Natural killer cell treated with Interleukin-12 subunit alpha and Interleukin-12 subunit beta and Interleukin-15 and Interleukin-18, amount 100 ng/mL, for 72 hours (primary cell): ENCODE measurements around the gene NCAPD2. TPM values are rescaled to one million over a fixed set of nuclear protein-coding genes. Genes with fewer than 3 reads are reported as not detected.
A peak's percentile ranks its signal among the peaks of the same experiment; 100 is the strongest.

Source experiments
- ATAC-seq, 2 donors: fragments of 150-1000 bp; cut with Tn5 transposase in 1 of 2; sonication (Bioruptor Pico), chemical (Tn5 transposase) in 1 of 2; 2 replicates each; pipeline ENCODE4 v1.10.0; 2021
- DNase-seq: peaks from one replicate; pipeline ENCODE4 v3.0.0; 2022; ENCODE audit warnings: low spot score
- H3K27ac Mint-ChIP-seq, 2 donors: 1 replicate in 1 of 2; 2 replicates in 1 of 2; pipeline ENCODE4 v1.8.0; 2022; ENCODE audit warnings: mixed read lengths in 2 of 2, mild to moderate bottlenecking in 1 of 2, moderate library complexity in 1 of 2
- H3K27me3 Mint-ChIP-seq, 2 donors: 1 replicate in 1 of 2; 2 replicates in 1 of 2; pipeline ENCODE4 v1.8.0; 2022; ENCODE audit warnings: mixed read lengths in 2 of 2
- H3K36me3 Mint-ChIP-seq: one replicate; pipeline ENCODE4 v1.8.0; 2022; ENCODE audit warnings: mixed read lengths
- H3K4me1 Mint-ChIP-seq, 2 donors: 1 replicate in 1 of 2; 2 replicates in 1 of 2; pipeline ENCODE4 v1.8.0; 2022; ENCODE audit warnings: low read depth in 2 of 2, mixed read lengths in 2 of 2, mild to moderate bottlenecking in 1 of 2
- H3K4me3 Mint-ChIP-seq: one replicate; pipeline ENCODE4 v1.8.0; 2022; ENCODE audit warnings: mixed read lengths
- H3K9me3 Mint-ChIP-seq: 2 replicates; pipeline ENCODE4 v1.8.0; 2022; ENCODE audit warnings: mixed read lengths
- total RNA-seq, 2 donors: library from RNA; stranded (reverse); gene quantifications; one replicate each; pipeline ENCODE4 v1.2.3, GENCODE V29; 2022

The NCAPD2 gene
- total RNA-seq, 2 donors from 2014 or later, result 73.4 to 131 TPM

- Mint-ChIP-seq H3K4me3 (no peak overlapping the region), H3K27me3 (no peaks in the 10 kb centered on the region), H3K27ac (no peak overlapping the region), H3K9me3 (no peaks in the 10 kb centered on the region), H3K36me3 (peaks cover 15% of the 10 kb centered on the region), H3K4me1 (peaks cover 22 to 26% of the 10 kb centered on the region in 2 donors)
- no peak for ATAC-seq
- no peak for DNase-seq
These were observed 65.6 kb downstream of the NCAPD2 start for GRCh38 chr12:6559500-6559899.

- no peak overlapping the region for H3K4me3 Mint-ChIP-seq
- no peak overlapping the region for H3K27ac Mint-ChIP-seq
These were observed 66.8 kb downstream of the NCAPD2 start for GRCh38 chr12:6560501-6561205.

GRCh38 chr12:6562881-6563280 lies 69.0 kb downstream of the NCAPD2 start:
- DNase-seq (no peak), ATAC-seq (no peak)
- Mint-ChIP-seq H3K4me1 (peaks cover 32 to 36% of the 10 kb centered on the region in 2 donors), H3K4me3 (no peak overlapping the region), H3K36me3 (peaks cover 37% of the 10 kb centered on the region), H3K27ac (no peak overlapping the region), H3K27me3 (no peaks in the 10 kb centered on the region), H3K9me3 (no peaks in the 10 kb centered on the region)

More at GRCh38 chr12:6560501-6561205, 66.8 kb downstream of the NCAPD2 start:
- H3K9me3 Mint-ChIP-seq, result no peaks in the 10 kb centered on the region
- DNase-seq (no peak), ATAC-seq (no peak)
- H3K4me1 Mint-ChIP-seq, result peaks cover 19 to 21% of the 10 kb centered on the region in 2 donors
- peaks cover 19% of the 10 kb centered on the region for H3K36me3 Mint-ChIP-seq
- no peaks in the 10 kb centered on the region for H3K27me3 Mint-ChIP-seq

- no peaks in the 10 kb centered on the region for H3K9me3 Mint-ChIP-seq
- H3K27me3 Mint-ChIP-seq, result no peaks in the 10 kb centered on the region
- H3K4me1 Mint-ChIP-seq, result peaks cover 37 to 41% of the 10 kb centered on the region in 2 donors
- ATAC-seq, result no peak
- H3K36me3 Mint-ChIP-seq, result peaks cover 42% of the 10 kb centered on the region
- peak; percentile 69 for DNase-seq
- H3K4me3 Mint-ChIP-seq, result no peak overlapping the region
- no peak overlapping the region for H3K27ac Mint-ChIP-seq
These were observed 69.6 kb downstream of the NCAPD2 start for GRCh38 chr12:6563448-6564050.

- no peaks in the 10 kb centered on the region for H3K9me3 Mint-ChIP-seq
- DNase-seq (no peak), ATAC-seq (no peak)
- peaks cover 49 to 51% of the 10 kb centered on the region in 2 donors for H3K4me1 Mint-ChIP-seq
- H3K4me3 Mint-ChIP-seq, result peak overlapping the region; percentile 98
- H3K27ac Mint-ChIP-seq, result peak overlapping the region; percentile 88 to 94
- H3K27me3 Mint-ChIP-seq, result no peaks in the 10 kb centered on the region
- H3K36me3 Mint-ChIP-seq, result peaks cover 46% of the 10 kb centered on the region
These were observed 73.3 kb downstream of the NCAPD2 start for GRCh38 chr12:6567112-6567670.

GRCh38 chr12:6569312-6569711 lies 75.4 kb downstream of the NCAPD2 start:
- ATAC-seq (no peak), DNase-seq (no peak)
- H3K4me1 Mint-ChIP-seq, result peaks cover 41 to 47% of the 10 kb centered on the region in 2 donors
- H3K36me3 Mint-ChIP-seq, result peaks cover 46% of the 10 kb centered on the region
- H3K4me3 Mint-ChIP-seq, result peak overlapping the region; percentile 53
- no peaks in the 10 kb centered on the region for H3K9me3 Mint-ChIP-seq
- H3K27me3 Mint-ChIP-seq, result no peaks in the 10 kb centered on the region
- peak overlapping the region; percentile 67 to 94 for H3K27ac Mint-ChIP-seq

- no peaks in the 10 kb centered on the region for H3K9me3 Mint-ChIP-seq
- H3K36me3 Mint-ChIP-seq, result peaks cover 44% of the 10 kb centered on the region
These were observed 75.9 kb downstream of the NCAPD2 start for GRCh38 chr12:6569786-6570185.

GRCh38 chr12:6570264-6570887 lies 76.5 kb downstream of the NCAPD2 start:
- DNase-seq (no peak), ATAC-seq (no peak)
- Mint-ChIP-seq H3K36me3 (peaks cover 44% of the 10 kb centered on the region), H3K27ac (peak overlapping the region; percentile 8 to 67), H3K27me3 (no peaks in the 10 kb centered on the region), H3K9me3 (no peaks in the 10 kb centered on the region), H3K4me1 (peaks cover 39 to 50% of the 10 kb centered on the region in 2 donors), H3K4me3 (peak overlapping the region; percentile 53)

More at GRCh38 chr12:6569786-6570185, 75.9 kb downstream of the NCAPD2 start:
- H3K27me3 Mint-ChIP-seq, result no peaks in the 10 kb centered on the region
- DNase-seq (no peak), ATAC-seq (no peak)
- H3K27ac Mint-ChIP-seq, result peak overlapping the region; percentile 8 to 67
- peaks cover 39 to 50% of the 10 kb centered on the region in 2 donors for H3K4me1 Mint-ChIP-seq
- H3K4me3 Mint-ChIP-seq, result peak overlapping the region; percentile 53

- Mint-ChIP-seq H3K9me3 (no peaks in the 10 kb centered on the region), H3K4me3 (no peak overlapping the region), H3K27ac (no peak overlapping the region), H3K4me1 (peaks cover 21 to 34% of the 10 kb centered on the region in 2 donors), H3K36me3 (peaks cover 39% of the 10 kb centered on the region), H3K27me3 (no peaks in the 10 kb centered on the region)
- ATAC-seq (no peak), DNase-seq (no peak)
These were observed 79.1 kb downstream of the NCAPD2 start for GRCh38 chr12:6573001-6573400.

GRCh38 chr12:6574576-6575295 lies 80.8 kb downstream of the NCAPD2 start:
- ATAC-seq (peak in 1 of 2 donors; percentile 77), DNase-seq (no peak)
- no peaks in the 10 kb centered on the region for H3K9me3 Mint-ChIP-seq
- no peaks in the 10 kb centered on the region for H3K27me3 Mint-ChIP-seq
- H3K36me3 Mint-ChIP-seq, result peaks cover 43% of the 10 kb centered on the region
- H3K27ac Mint-ChIP-seq, result peak overlapping the region; percentile 36 to 48
- H3K4me1 Mint-ChIP-seq, result peaks cover 13 to 28% of the 10 kb centered on the region in 2 donors
- no peak overlapping the region for H3K4me3 Mint-ChIP-seq

GRCh38 chr12:6575648-6576047 lies 81.7 kb downstream of the NCAPD2 start:
- Mint-ChIP-seq H3K27me3 (no peaks in the 10 kb centered on the region), H3K4me3 (no peak overlapping the region), H3K9me3 (no peaks in the 10 kb centered on the region), H3K4me1 (peaks cover 6 to 24% of the 10 kb centered on the region in 2 donors), H3K36me3 (peaks cover 37% of the 10 kb centered on the region), H3K27ac (peak overlapping the region in 1 of 2 donors; percentile 36)
- ATAC-seq (no peak), DNase-seq (no peak)
